Panc1 (cell line): ENCODE results near the gene GRID1. TPM values are rescaled to one million over a fixed set of nuclear protein-coding genes. Genes with fewer than 3 reads are reported as not detected.

Experiments used
- ATAC-seq: fragments of 200-7000 bp; cut with Tn5 transposase; 2 replicates; pipeline ENCODE4 v1.9.1; 2020; ENCODE audit warnings: mild to moderate bottlenecking, moderate library complexity
- BruUV-seq: library from RNA; stranded (reverse); fragments of 400-500 nt; replicated peaks from 2 replicates; lab custom pipeline; 2021; lab: Mats Ljungman, UMichigan
- CTCF ChIA-PET: fragments of 300-600 bp; sonication (Branson Sonifier 250); formaldehyde crosslinking; loops from one replicate; lab custom pipeline; 2022; ENCODE audit warnings: antibody characterized with exemption; lab: Charles Lee
- POLR2A ChIA-PET: fragments of 300-600 bp; sonication (Branson Sonifier 250); formaldehyde crosslinking; loops from one replicate; lab custom pipeline; 2022; ENCODE audit warnings: antibody characterized with exemption; lab: Charles Lee
- DNase-seq: peaks from one replicate; pipeline ENCODE4 v3.0.0-alpha.2; 2010; ENCODE audit warnings: low read depth, low spot score
- H3K27ac ChIP-seq: 2 replicates; pipeline ENCODE4 v1.5.1; 2011; ENCODE audit warnings: mild to moderate bottlenecking, low read length, inconsistent platforms
- H3K27me3 ChIP-seq: fragments of 200-500 bp; sonication (Bioruptor generic); 2 replicates; pipeline ENCODE4 v1.6.0; 2014; ENCODE audit warnings: low read length, inconsistent platforms; ENCODE audit not compliant: control insufficient read depth, insufficient read depth
- H3K36me3 ChIP-seq: fragments of 200-500 bp; sonication (Bioruptor generic); 2 replicates; pipeline ENCODE4 v1.5.1; 2014; ENCODE audit warnings: inconsistent platforms, mild to moderate bottlenecking, low read length, moderate library complexity; ENCODE audit not compliant: control insufficient read depth, insufficient read depth
- H3K4me1 ChIP-seq: 2 replicates; pipeline ENCODE4 v1.5.1; 2011; ENCODE audit warnings: inconsistent platforms, mild to moderate bottlenecking, low read length, moderate library complexity; ENCODE audit not compliant: control insufficient read depth, insufficient read depth
- H3K4me3 ChIP-seq, 2 experiments: 2 replicates each; pipeline ENCODE4 v1.5.1; 2011 to 2012; ENCODE audit warnings: low read depth in 2 of 2, low read length in 2 of 2, mild to moderate bottlenecking in 2 of 2, inconsistent platforms in 1 of 2, moderate library complexity in 1 of 2
- H3K9me3 ChIP-seq: fragments of 200-500 bp; sonication (Bioruptor generic); 2 replicates; pipeline ENCODE4 v1.5.1; 2014; ENCODE audit warnings: low read depth, mild to moderate bottlenecking, inconsistent platforms, low read length, moderate library complexity; ENCODE audit not compliant: control insufficient read depth, insufficient read depth
- CTCF ChIP-seq: fragments of 450-650 bp; IDR thresholded peaks from 2 replicates; pipeline ENCODE4 v1.5.1; 2017; ENCODE audit warnings: mild to moderate bottlenecking
- REST ChIP-seq, 2 experiments: IDR thresholded peaks; 2 replicates each; pipeline ENCODE4 v1.6.1; 2011 to 2012; ENCODE audit warnings: low read depth in 2 of 2, control low read depth in 1 of 2, low read length in 1 of 2, mild to moderate bottlenecking in 1 of 2, moderate library complexity in 1 of 2; ENCODE audit not compliant: insufficient read depth in 1 of 2
- SIN3A ChIP-seq: IDR thresholded peaks from 2 replicates; pipeline ENCODE4 v1.6.1; 2012; ENCODE audit warnings: low read depth, mild to moderate bottlenecking, low read length, moderate library complexity, borderline replicate concordance; ENCODE audit not compliant: insufficient read depth
- TCF7L2 ChIP-seq: IDR thresholded peaks from 2 replicates; pipeline ENCODE4 v1.6.1; 2011; ENCODE audit warnings: mild to moderate bottlenecking, low read depth, low read length, inconsistent platforms
- in situ Hi-C: cut with HindIII; loops from 2 replicates; pipeline ENCODE4 v1.10.0; 2016; ENCODE audit warnings: low sequenced_read_pairs, low pct_unique_long_range_greater_than_20kb
- intact Hi-C: fragments of 100-400 bp; cut with micrococcal nuclease; formaldehyde crosslinking; loops from one replicate; pipeline ENCODE4 v1.10.0; 2022; ENCODE audit not compliant: unreplicated experiment
- total RNA-seq: library from RNA; stranded (reverse); gene quantifications from one replicate; pipeline ENCODE4 v1.2.1, GENCODE V29; 2021; ENCODE audit not compliant: unreplicated experiment

The GRID1 gene
- total RNA-seq, 1 experiment from 2014 or later = 2.3 TPM

GRCh38 chr10:86229811-86230556 lies 136.6 kb downstream of the GRID1 start:
- no peak for DNase-seq
- Histone ChIP-seq H3K36me3 (no peaks in the 10 kb centered on the region), H3K4me3 (no peak overlapping the region), H3K9me3 (no peaks in the 10 kb centered on the region), H3K27me3 (no peaks in the 10 kb centered on the region), H3K4me1 (no peaks in the 10 kb centered on the region), H3K27ac (no peak overlapping the region)
- no peak for ATAC-seq
- ChIA-PET CTCF (no interaction called here), POLR2A (no interaction called here)
- TF ChIP-seq REST (IDR thresholded peaks at IDR 0.05; ENCODE audit: insufficient read depth in 1 of 2, low read depth in 2 of 2, low read length in 1 of 2) (no peak), SIN3A (no peak)
- intact Hi-C loops (no loop called here), in situ Hi-C loops (no loop called here)
- no TSS peak for BruUV-seq

- BruUV-seq = no TSS peak
- POLR2A ChIA-PET = no interaction called here
- Histone ChIP-seq H3K27me3 (no peaks in the 10 kb centered on the region), H3K9me3 (no peaks in the 10 kb centered on the region), H3K4me3 (no peak overlapping the region), H3K36me3 (no peaks in the 10 kb centered on the region), H3K4me1 (no peaks in the 10 kb centered on the region), H3K27ac (no peak overlapping the region)
- in situ Hi-C loops = no loop called here
- intact Hi-C loops = no loop called here
- DNase-seq (no peak), ATAC-seq (no peak)
- no peak for TF ChIP-seq CTCF
- CTCF ChIA-PET = no interaction called here
Observed at GRCh38 chr10:86229376-86229775, 137.2 kb downstream of the GRID1 start.

- no peak for ATAC-seq
- Histone ChIP-seq H3K27me3 (no peaks in the 10 kb centered on the region), H3K27ac (no peak overlapping the region), H3K4me3 (no peak overlapping the region), H3K36me3 (no peaks in the 10 kb centered on the region), H3K4me1 (no peaks in the 10 kb centered on the region), H3K9me3 (no peaks in the 10 kb centered on the region)
- no peak for DNase-seq
- POLR2A ChIA-PET = no interaction called here
- TF ChIP-seq SIN3A (no peak), TCF7L2 (no peak), REST (IDR thresholded peaks at IDR 0.05; ENCODE audit: insufficient read depth in 1 of 2, low read depth in 2 of 2, low read length in 1 of 2) (no peak)
- intact Hi-C loops = no loop called here
- in situ Hi-C loops = no loop called here
- no TSS peak for BruUV-seq
- CTCF ChIA-PET = interaction anchor here (0.6 kb wide), 1 partner anchor 1685 kb away, joined by 3 read pairs; no protein-coding TSS in a partner anchor
Observed at GRCh38 chr10:86227501-86228258, 138.9 kb downstream of the GRID1 start.
